HepG2 (cell line): ENCODE results near the gene EIF4G3. TPM values are rescaled to one million over a fixed set of nuclear protein-coding genes. Genes with fewer than 3 reads are reported as not detected.

Source experiments
- FIP1L1 ChIP-seq: fragments of 200-400 bp; formaldehyde crosslinking; IDR thresholded peaks from 2 replicates; pipeline ENCODE4 v1.6.1; 2018; ENCODE audit warnings: low read depth, mild to moderate bottlenecking, low read length, moderate library complexity, borderline replicate concordance; ENCODE audit not compliant: insufficient read depth
- KDM4B ChIP-seq: sonication (generic); formaldehyde crosslinking; IDR thresholded peaks from 2 replicates; pipeline ENCODE4 v1.4.0; 2020; ENCODE audit warnings: missing genetic modification reagents
- KDM5B ChIP-seq: sonication (generic); formaldehyde crosslinking; IDR thresholded peaks from 2 replicates; pipeline ENCODE4 v1.4.0; 2020; ENCODE audit warnings: missing genetic modification reagents, mild to moderate bottlenecking, borderline replicate concordance
- MAZ ChIP-seq, 2 experiments: sonication (generic) in 1 of 2; formaldehyde crosslinking in 1 of 2; IDR thresholded peaks; 2 replicates each; pipeline versions ENCODE4 v1.5.0 to v1.6.1; 2012 to 2020; ENCODE audit warnings: low read depth in 2 of 2, mild to moderate bottlenecking in 2 of 2, borderline replicate concordance in 1 of 2, improper control_type of control experiment in 1 of 2, low read length in 1 of 2, missing genetic modification reagents in 1 of 2, moderate library complexity in 1 of 2
- PAWR ChIP-seq: sonication (generic); formaldehyde crosslinking; IDR thresholded peaks from 2 replicates; pipeline ENCODE4 v1.4.0; 2020; ENCODE audit warnings: missing genetic modification reagents, mild to moderate bottlenecking, borderline replicate concordance
- PHF21A ChIP-seq: sonication (generic); formaldehyde crosslinking; IDR thresholded peaks from 2 replicates; pipeline ENCODE4 v1.5.0; 2020; ENCODE audit warnings: mild to moderate bottlenecking, missing genetic modification reagents
- REPIN1 ChIP-seq: sonication (generic); formaldehyde crosslinking; IDR thresholded peaks from 2 replicates; pipeline ENCODE4 v1.8.0; 2022; ENCODE audit warnings: missing genetic modification reagents, low read depth, mild to moderate bottlenecking, borderline replicate concordance
- RNF2 ChIP-seq: fragments of 450-650 bp; conservative IDR thresholded peaks from 2 replicates; pipeline ENCODE4 v1.6.1; 2016; ENCODE audit warnings: low read depth
- SMAD9 ChIP-seq: sonication (generic); formaldehyde crosslinking; IDR thresholded peaks from 2 replicates; pipeline ENCODE4 v1.5.1; 2020; ENCODE audit warnings: mild to moderate bottlenecking, missing genetic modification reagents
- ZNF12 ChIP-seq: sonication (generic); formaldehyde crosslinking; IDR thresholded peaks from 2 replicates; pipeline ENCODE4 v1.5.0; 2020; ENCODE audit warnings: missing genetic modification reagents
- ZNF878 ChIP-seq: sonication (generic); formaldehyde crosslinking; IDR thresholded peaks from 2 replicates; pipeline ENCODE4 v1.8.1; 2023; ENCODE audit warnings: mild to moderate bottlenecking, missing genetic modification reagents, moderate library complexity
- ZSCAN9 ChIP-seq: IDR thresholded peaks from 2 replicates; pipeline ENCODE4 v1.6.1; 2016; ENCODE audit warnings: borderline replicate concordance
- polyA plus RNA-seq, 8 experiments: library from polyadenylated mRNA; depleted of rRNA in 3 of 8; stranded (reverse) in 7 of 8; unstranded in 1 of 8; fragments of >200 nt; fragmentation: Illumina TruSeq in 4 of 8; extraction: Trizol in 4 of 8; gene quantifications; 2 replicates each; pipeline versions ENCODE4 v1.2.1 to v1.2.3, GENCODE V29; 2011 to 2016; ENCODE audit warnings: low read depth in 4 of 8, missing spikeins in 1 of 8, mixed read lengths in 1 of 8; ENCODE audit not compliant: insufficient read depth in 1 of 8
- total RNA-seq, 5 experiments: library from RNA; depleted of rRNA; stranded (reverse); fragments of >200 nt; fragmentation: Illumina TruSeq; extraction: Trizol; gene quantifications; 2 replicates each; pipeline ENCODE4 v1.2.3, GENCODE V29; 2016; ENCODE audit warnings: low read depth in 1 of 5
- TF ChIP-seq, protein P1 (sequence below): IDR thresholded peaks from 2 replicates; pipeline ENCODE4 v1.6.1; 2016; ENCODE audit warnings: low read depth
- TF ChIP-seq, protein P2 (sequence below): sonication (generic); formaldehyde crosslinking; IDR thresholded peaks from 2 replicates; pipeline ENCODE4 v1.9.0; 2021; ENCODE audit warnings: mild to moderate bottlenecking, missing genetic modification reagents
- TF ChIP-seq, protein P3 (sequence below): IDR thresholded peaks from 2 replicates; pipeline ENCODE4 v1.6.1; 2018; ENCODE audit warnings: missing genetic modification reagents, mild to moderate bottlenecking, missing compliant biosample characterization
- TF ChIP-seq, protein P4 (sequence below): sonication (generic); formaldehyde crosslinking; IDR thresholded peaks from 2 replicates; pipeline ENCODE4 v1.5.1; 2020; ENCODE audit warnings: mild to moderate bottlenecking, moderate library complexity, missing genetic modification reagents

EIF4G3 gene
- total and polyA plus RNA-seq, 2 of the 13 experiments (the other 11 are each of a cell fraction or from before 2014, with no cell fraction given) = 22.2 to 27.6 TPM

DNA sequence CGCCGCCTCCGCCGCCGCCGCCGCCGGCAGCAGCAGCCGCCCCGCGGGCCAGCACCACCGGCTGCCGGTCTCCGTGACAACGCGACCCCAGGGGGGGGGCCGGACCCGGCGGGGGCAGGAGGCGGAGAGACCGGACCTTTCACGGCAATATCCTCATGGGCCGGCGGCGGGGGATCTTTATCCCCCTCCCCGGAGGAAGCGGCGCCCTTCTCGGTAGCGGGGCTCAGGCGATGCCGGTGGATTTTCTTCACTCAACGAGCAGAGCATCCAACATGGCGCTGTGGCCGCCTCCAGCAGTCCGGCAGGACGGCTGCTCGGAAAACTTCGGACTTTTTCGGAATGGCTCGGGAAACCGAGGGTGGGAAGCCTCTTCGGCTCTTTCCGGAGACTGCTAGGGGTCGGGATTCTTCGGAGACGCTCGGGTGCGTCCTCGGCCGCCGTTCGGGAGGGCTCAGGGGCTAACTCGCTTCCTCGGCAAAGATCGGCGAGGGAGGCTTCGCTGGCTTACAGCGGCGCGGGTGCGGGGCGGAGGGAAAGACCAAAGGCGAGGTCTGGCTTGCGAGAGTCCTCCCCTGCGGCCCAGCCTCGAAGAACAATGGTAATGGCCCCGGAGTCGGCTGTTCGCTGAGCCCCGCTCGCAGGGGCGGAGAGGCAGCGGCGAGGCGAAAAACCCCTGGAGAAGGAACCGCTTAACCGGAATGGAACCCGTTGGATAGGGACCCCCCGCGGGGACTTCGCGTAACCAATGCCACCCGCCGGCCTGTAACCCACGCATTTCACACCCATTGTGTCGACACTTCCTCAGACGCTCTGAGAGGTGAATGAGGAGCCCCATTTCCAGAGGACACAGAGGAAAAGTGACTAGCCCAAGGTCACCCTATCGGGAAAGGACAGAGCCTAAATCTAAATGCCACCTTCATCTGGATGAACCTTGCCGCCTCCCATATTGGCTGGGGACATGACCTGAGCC lies at the start of gene EIF4G3 (continued):
- TF ChIP-seq, protein P1, sequence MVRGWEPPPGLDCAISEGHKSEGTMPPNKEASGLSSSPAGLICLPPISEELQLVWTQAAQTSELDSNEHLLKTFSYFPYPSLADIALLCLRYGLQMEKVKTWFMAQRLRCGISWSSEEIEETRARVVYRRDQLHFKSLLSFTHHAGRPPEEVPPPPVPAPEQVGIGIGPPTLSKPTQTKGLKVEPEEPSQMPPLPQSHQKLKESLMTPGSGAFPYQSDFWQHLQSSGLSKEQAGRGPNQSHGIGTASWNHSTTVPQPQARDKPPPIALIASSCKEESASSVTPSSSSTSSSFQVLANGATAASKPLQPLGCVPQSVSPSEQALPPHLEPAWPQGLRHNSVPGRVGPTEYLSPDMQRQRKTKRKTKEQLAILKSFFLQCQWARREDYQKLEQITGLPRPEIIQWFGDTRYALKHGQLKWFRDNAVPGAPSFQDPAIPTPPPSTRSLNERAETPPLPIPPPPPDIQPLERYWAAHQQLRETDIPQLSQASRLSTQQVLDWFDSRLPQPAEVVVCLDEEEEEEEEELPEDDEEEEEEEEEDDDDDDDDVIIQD (CRISPR knock-in tag) = no peak; the same call in 1 of the 2 replicates
- TF ChIP-seq KDM4B (0 out of 2 replicates have a peak, but pooled peaks have one; percentile 9), SMAD9 (CRISPR knock-in tag) (no peak), ZNF878 (CRISPR knock-in tag) (no peak), PAWR (CRISPR knock-in tag) (no peak), RNF2 (0 out of 2 replicates have a peak, but pooled peaks have one; percentile 14), KDM5B (CRISPR knock-in tag) (peak; percentile 43; the same call in 1 of the 2 replicates), ZNF12 (CRISPR knock-in tag) (no peak), MAZ (IDR thresholded peaks at IDR 0.05; ENCODE audit: borderline replicate concordance, low read depth, low read length) (0 out of 2 replicates have a peak, but pooled peaks have one; percentile 37), MAZ (CRISPR knock-in tag; IDR thresholded peaks at IDR 0.05; ENCODE audit: low read depth) (no peak; the same call in 1 of the 2 replicates), ZSCAN9 (CRISPR knock-in tag) (0 out of 2 replicates have a peak, but pooled peaks have one; percentile 25), REPIN1 (CRISPR knock-in tag) (peak; percentile 61; the same call in 1 of the 2 replicates), FIP1L1 (no peak), PHF21A (CRISPR knock-in tag) (peak; percentile 57; the same call in 1 of the 2 replicates)
- TF ChIP-seq, protein P2, sequence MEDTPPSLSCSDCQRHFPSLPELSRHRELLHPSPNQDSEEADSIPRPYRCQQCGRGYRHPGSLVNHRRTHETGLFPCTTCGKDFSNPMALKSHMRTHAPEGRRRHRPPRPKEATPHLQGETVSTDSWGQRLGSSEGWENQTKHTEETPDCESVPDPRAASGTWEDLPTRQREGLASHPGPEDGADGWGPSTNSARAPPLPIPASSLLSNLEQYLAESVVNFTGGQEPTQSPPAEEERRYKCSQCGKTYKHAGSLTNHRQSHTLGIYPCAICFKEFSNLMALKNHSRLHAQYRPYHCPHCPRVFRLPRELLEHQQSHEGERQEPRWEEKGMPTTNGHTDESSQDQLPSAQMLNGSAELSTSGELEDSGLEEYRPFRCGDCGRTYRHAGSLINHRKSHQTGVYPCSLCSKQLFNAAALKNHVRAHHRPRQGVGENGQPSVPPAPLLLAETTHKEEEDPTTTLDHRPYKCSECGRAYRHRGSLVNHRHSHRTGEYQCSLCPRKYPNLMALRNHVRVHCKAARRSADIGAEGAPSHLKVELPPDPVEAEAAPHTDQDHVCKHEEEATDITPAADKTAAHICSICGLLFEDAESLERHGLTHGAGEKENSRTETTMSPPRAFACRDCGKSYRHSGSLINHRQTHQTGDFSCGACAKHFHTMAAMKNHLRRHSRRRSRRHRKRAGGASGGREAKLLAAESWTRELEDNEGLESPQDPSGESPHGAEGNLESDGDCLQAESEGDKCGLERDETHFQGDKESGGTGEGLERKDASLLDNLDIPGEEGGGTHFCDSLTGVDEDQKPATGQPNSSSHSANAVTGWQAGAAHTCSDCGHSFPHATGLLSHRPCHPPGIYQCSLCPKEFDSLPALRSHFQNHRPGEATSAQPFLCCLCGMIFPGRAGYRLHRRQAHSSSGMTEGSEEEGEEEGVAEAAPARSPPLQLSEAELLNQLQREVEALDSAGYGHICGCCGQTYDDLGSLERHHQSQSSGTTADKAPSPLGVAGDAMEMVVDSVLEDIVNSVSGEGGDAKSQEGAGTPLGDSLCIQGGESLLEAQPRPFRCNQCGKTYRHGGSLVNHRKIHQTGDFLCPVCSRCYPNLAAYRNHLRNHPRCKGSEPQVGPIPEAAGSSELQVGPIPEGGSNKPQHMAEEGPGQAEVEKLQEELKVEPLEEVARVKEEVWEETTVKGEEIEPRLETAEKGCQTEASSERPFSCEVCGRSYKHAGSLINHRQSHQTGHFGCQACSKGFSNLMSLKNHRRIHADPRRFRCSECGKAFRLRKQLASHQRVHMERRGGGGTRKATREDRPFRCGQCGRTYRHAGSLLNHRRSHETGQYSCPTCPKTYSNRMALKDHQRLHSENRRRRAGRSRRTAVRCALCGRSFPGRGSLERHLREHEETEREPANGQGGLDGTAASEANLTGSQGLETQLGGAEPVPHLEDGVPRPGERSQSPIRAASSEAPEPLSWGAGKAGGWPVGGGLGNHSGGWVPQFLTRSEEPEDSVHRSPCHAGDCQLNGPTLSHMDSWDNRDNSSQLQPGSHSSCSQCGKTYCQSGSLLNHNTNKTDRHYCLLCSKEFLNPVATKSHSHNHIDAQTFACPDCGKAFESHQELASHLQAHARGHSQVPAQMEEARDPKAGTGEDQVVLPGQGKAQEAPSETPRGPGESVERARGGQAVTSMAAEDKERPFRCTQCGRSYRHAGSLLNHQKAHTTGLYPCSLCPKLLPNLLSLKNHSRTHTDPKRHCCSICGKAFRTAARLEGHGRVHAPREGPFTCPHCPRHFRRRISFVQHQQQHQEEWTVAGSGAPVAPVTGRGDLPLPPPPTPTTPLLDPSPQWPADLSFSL = no peak
- TF ChIP-seq, protein P3, sequence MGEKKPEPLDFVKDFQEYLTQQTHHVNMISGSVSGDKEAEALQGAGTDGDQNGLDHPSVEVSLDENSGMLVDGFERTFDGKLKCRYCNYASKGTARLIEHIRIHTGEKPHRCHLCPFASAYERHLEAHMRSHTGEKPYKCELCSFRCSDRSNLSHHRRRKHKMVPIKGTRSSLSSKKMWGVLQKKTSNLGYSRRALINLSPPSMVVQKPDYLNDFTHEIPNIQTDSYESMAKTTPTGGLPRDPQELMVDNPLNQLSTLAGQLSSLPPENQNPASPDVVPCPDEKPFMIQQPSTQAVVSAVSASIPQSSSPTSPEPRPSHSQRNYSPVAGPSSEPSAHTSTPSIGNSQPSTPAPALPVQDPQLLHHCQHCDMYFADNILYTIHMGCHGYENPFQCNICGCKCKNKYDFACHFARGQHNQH (CRISPR knock-in tag) = peak; percentile 72; the same call in 1 of the 2 replicates
- TF ChIP-seq, protein P4, sequence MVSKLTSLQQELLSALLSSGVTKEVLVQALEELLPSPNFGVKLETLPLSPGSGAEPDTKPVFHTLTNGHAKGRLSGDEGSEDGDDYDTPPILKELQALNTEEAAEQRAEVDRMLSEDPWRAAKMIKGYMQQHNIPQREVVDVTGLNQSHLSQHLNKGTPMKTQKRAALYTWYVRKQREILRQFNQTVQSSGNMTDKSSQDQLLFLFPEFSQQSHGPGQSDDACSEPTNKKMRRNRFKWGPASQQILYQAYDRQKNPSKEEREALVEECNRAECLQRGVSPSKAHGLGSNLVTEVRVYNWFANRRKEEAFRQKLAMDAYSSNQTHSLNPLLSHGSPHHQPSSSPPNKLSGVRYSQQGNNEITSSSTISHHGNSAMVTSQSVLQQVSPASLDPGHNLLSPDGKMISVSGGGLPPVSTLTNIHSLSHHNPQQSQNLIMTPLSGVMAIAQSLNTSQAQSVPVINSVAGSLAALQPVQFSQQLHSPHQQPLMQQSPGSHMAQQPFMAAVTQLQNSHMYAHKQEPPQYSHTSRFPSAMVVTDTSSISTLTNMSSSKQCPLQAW = peak; percentile 86
